ENCODE measurements around the gene DGCR2.

- no peak for TF ChIP-seq CTCF (IDR thresholded peaks at IDR 0.05)
- TF ChIP-seq POLR2A (IDR thresholded peaks at IDR 0.05): no peak
Measured at GRCh38 chr22:19164425-19164824, 42.2 kb upstream of the DGCR2 start.

Data from body of pancreas (tissue), 4 donors.